Measurements from ENCODE around the gene MBNL2.
"Not testable (repeated sequence)": the region's sequence is repeated elsewhere in the genome, so short reads cannot be mapped to it uniquely, and the experiment has no call there.

MBNL2 gene

GRCh38 chr13:97207252-97207651, 14.9 kb upstream of the MBNL2 start:
- in situ Hi-C loops (cut with MboI; ENCODE audit: low sequenced_read_pairs): not testable (repeated sequence)

GRCh38 chr13:97211300-97211699, 10.8 kb upstream of the MBNL2 start:
- in situ Hi-C loops (cut with MboI; ENCODE audit: low sequenced_read_pairs): no loop called here

- in situ Hi-C loops (cut with MboI; ENCODE audit: low sequenced_read_pairs): no loop called here
These were observed 10.1 kb upstream of the MBNL2 start for GRCh38 chr13:97212004-97212403.

GRCh38 chr13:97212601-97213040, 9.5 kb upstream of the MBNL2 start:
- in situ Hi-C loops (cut with MboI; ENCODE audit: low sequenced_read_pairs): no loop called here

DNA sequence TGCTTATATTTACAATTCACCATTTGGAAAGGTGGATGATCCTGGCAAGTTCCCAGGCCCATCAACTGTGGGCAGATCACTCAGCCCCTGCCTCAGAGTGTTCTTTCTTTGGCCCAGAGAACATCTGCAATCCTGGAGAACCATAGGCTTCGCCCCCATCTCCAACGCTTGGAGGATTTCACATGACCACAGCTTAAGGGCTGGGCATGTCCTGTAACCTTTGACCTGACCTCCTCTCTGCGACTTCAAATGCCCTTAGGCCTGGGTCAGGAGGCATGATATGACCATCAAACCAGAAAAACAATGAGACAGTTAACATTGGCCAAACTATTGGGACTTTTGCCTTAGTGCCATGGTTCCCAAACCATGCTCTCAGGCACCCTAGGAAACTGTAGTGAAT, 7.2 kb upstream of the MBNL2 start:
- in situ Hi-C loops (cut with MboI; ENCODE audit: low sequenced_read_pairs): no loop called here

DNA sequence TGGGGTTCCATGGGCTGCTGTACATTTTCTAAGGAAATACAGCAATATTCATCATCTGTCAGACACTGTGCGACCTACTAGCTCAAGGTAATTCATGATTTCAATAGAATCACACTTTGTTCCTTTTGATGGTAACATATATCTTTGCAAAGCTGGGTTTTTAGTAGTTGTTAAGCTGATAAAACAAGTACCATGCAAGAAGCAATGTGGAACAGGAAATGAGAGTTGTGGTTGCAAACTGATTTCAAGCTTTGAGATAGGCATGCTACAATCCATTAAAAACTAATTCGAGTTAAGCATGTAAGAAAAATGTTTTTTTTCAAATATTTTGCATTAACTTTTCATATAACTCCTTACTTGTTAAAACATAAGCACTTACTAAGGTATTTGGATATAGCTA, 6.8 kb upstream of the MBNL2 start:
- in situ Hi-C loops (cut with MboI; ENCODE audit: low sequenced_read_pairs): no loop called here

GRCh38 chr13:97219226-97219625, 2.9 kb upstream of the MBNL2 start:
- in situ Hi-C loops (cut with MboI; ENCODE audit: low sequenced_read_pairs): no loop called here

- in situ Hi-C loops (cut with MboI; ENCODE audit: low sequenced_read_pairs): no loop called here
These were observed 1.8 kb upstream of the MBNL2 start for GRCh38 chr13:97220151-97220900.

DNA sequence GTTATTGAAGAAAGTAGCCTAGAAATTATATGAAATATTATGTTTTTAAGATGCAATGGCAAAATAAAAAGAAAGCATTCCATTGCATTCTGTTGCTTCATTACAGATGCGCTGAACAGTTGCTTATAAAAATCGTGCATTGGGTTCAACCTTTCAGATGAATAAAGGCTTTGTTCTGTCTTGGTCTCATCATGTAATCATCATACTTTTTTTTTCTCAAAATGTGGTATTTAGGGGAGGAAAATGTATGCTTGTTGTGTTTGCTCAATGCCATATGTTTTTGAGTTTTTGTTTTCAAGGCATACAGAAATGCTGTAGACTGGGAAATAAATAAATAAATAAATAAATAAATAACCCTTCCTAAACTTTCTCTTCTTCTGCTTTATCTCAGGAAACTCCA, 1.1 kb upstream of the MBNL2 start:
- in situ Hi-C loops (cut with MboI; ENCODE audit: low sequenced_read_pairs): no loop called here

- in situ Hi-C loops (cut with MboI; ENCODE audit: low sequenced_read_pairs): no loop called here
These were observed 667 bp upstream of the MBNL2 start for GRCh38 chr13:97221466-97221865.

GRCh38 chr13:97223037-97223710, 1.0 kb downstream of the MBNL2 start:
- in situ Hi-C loops (cut with MboI; ENCODE audit: low sequenced_read_pairs): no loop called here

DNA sequence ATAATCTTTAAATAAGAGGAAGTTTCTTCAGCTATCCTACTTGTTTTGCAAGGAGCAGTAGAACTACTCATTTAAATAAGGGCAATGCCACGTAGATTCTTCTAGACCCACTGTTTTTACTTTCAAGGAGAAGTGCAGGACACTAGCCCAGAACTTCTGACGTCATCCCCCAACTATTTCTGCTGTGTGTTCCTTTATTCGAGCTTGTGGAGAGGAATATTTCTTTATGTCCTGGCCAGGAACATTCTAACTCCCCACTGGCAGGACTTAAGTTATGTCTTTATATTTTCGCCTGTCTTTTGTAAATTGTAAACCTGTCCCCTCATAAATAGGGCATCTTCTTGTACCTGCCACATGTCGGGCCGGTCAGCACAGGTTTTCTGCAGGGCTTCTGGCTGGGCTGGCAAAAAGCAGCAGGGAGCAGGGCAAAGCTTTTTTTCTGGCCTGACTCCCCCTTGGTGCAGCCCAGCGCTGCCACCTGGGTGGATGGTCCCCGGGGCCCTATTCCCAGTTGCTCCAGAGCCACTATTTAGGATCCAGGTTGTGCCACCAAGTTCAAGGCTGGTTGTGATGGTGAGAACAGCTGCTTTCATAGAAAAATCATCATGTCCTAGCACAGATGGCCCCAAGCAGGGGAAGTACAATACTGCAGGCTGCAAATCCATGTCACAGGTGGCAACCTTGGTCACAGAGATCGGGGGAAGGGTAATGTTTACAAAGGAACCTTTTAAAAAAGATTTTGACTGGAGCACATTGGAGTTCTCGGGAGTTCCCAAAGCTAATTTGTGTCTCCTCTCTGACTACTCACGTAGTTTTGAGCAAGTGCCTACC, 1.8 kb downstream of the MBNL2 start:
- in situ Hi-C loops (cut with MboI; ENCODE audit: low sequenced_read_pairs): no loop called here

DNA sequence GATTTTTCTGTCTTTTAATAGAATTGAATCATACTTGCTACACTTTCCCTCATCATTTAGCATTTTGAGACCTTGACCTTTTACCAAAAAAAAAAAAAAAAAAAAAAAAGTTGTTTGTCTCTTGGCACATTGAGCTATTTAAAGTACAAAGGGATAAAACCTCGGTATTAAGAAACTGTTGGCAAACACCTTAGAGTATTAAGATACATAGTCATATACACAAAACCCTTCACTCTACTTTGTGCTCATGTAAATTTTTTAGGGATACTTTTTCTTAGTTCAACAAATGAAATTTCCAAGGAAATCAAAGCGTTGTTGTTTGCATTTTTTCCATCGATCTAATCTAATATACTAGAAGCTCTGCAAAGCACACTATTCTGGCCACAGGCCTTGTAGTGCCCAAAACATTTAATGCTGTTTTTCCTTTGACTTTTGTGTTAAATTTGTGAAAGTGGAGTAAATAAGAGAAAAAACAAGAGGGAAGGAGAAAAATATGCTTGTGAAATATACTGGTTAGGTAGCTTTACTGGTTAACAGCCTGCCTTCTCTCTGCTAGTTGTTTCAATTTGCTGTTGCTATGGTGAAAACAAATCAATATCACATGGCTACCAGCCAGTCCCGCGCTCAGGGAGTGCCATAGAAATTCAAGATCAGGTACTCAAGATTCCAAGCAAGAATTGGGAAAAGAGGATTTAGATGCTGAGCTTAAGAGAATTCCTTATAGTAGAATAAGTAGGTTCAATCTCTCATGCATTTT, 2.6 kb downstream of the MBNL2 start:
- in situ Hi-C loops (cut with MboI; ENCODE audit: low sequenced_read_pairs): no loop called here

- in situ Hi-C loops (cut with MboI; ENCODE audit: low sequenced_read_pairs): no loop called here
These were observed 3.4 kb downstream of the MBNL2 start for GRCh38 chr13:97225533-97225932.

GRCh38 chr13:97226013-97226412, 3.9 kb downstream of the MBNL2 start:
- in situ Hi-C loops (cut with MboI; ENCODE audit: low sequenced_read_pairs): no loop called here

DNA sequence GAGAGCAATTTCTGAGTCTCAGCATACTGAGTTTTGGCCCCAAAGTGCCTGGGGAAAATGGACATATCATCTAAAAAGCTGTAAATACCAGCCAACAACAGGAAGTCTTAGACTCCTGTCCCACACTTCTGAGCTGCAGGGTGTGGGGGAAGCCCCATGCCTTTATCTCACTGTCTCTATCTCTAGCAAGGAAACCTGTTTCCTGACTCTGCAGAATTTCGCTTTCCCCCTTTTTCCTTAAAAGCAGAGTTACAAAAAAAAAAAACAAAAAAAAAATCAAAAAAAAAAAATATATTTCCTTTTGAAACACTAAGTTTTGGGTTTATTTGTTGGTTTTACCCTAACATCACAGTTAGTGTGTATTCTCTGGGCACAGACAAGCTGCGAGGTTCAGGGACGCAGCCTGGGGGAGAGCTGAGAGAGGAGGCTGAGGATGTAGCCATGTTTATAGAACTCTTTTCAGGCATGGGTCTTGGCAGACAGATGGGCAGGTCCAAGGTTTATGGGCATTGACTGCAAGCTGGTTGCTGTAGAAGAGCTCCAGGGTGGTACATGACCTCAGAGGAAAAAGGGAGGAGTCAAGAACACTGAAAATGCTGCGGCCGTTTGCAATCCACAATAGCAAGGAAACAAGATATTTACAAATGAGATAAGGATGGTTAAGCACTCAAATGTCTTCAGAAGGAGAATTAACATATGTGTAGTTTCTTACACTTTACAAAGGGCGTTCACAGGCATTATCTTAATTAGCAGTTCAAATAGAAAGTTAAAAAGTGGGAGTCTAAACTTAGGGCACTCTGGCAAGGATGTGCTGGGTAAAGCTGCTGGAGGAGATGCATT, 4.9 kb downstream of the MBNL2 start:
- in situ Hi-C loops (cut with MboI; ENCODE audit: low sequenced_read_pairs): no loop called here

DNA sequence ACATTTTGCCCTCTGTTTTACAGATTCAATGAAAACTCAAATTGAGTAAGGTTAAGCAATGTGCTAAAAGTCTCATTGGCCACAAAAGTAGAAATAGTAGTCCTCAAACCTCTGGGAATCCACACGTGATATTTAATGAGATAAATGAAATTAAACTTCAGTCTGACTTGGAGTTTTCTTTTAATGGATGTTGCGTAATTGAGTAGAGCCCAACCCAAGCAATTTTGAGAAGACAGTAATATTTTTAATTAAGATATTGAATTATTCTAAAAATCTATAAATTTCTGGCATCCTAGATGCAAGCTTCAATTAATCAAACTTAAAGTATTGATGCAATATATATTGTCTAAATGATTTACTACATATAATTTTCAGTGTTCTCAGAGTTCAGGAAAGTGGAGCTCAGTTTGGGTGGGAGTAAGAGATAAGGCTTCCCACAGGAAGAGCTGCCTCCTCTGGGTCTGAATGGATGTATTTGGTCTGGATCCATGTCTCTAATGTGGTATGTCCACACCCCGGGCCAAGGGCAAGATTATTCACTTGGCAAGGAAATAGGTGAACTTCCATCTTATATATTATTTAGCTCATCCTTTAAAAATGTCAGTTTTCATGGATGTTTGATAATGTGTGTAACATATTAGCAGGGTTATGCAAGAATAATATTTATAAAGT, 6.9 kb downstream of the MBNL2 start:
- in situ Hi-C loops (cut with MboI; ENCODE audit: low sequenced_read_pairs): no loop called here

GRCh38 chr13:97229699-97230098, 7.6 kb downstream of the MBNL2 start:
- in situ Hi-C loops (cut with MboI; ENCODE audit: low sequenced_read_pairs): no loop called here

- in situ Hi-C loops (cut with MboI; ENCODE audit: low sequenced_read_pairs): no loop called here
These were observed 9.1 kb downstream of the MBNL2 start for GRCh38 chr13:97231118-97231828.

Measured in HL-60/S4 treated with phorbol 12-myristate 13-acetate at 8.2 ng/mL for 4 days and 3 days (cell line).